Spleen (tissue), 7 donors: Measurements from ENCODE around the gene ALDH1A1.

Experiments used
- CTCF ChIP-seq, 11 experiments: fragments of 200-600 bp in 7 of 11; fragments of 450-650 bp in 4 of 11; sonication (generic) in 4 of 11; IDR thresholded peaks in 8 of 11; conservative IDR thresholded peaks in 3 of 11; 1 replicate in 7 of 11; 2 replicates in 4 of 11; pipeline versions ENCODE4 v1.4.0 to v1.8.0; 2016 to 2021; ENCODE audit warnings: antibody characterized with exemption in 11 of 11, inconsistent platforms in 4 of 11, mild to moderate bottlenecking in 1 of 11
- POLR2A ChIP-seq, 3 donors: fragments of 450-650 bp; IDR thresholded peaks; one replicate each; pipeline ENCODE4 v1.5.1; 2017; ENCODE audit warnings: antibody characterized with exemption in 3 of 3, mild to moderate bottlenecking in 1 of 3
- donor health status: DM: no; HTN: no; CAD: no; lungs with moderate emphysema.
- donor health status: DM: no; HTN: no; CAD: no.
- donor health status: DM: no; HTN: no; CAD: no.

- TF ChIP-seq CTCF (IDR thresholded peaks at IDR 0.05 in 8 of 11, conservative IDR thresholded peaks at IDR 0.05 in 3 of 11) (no peak), POLR2A (IDR thresholded peaks at IDR 0.05) (no peak)
Observed at GRCh38 chr9:72983512-72984225, 30.8 kb upstream of the ALDH1A1 start.
